ENCODE measurements around the gene CMTM7.

CMTM7 gene

GRCh38 chr3:32450992-32451659, 59.5 kb downstream of the CMTM7 start:
- TF ChIP-seq CTCF (IDR thresholded peaks at IDR 0.05; ENCODE audit: insufficient read depth, low read length): no peak
- no peak for TF ChIP-seq POLR2AphosphoS5 (IDR thresholded peaks at IDR 0.05; ENCODE audit: low read depth)
- TF ChIP-seq REST (IDR thresholded peaks at IDR 0.05; ENCODE audit: insufficient replicate concordance, low read depth): no peak
- no peak for TF ChIP-seq SPI1 (IDR thresholded peaks at IDR 0.05; ENCODE audit: borderline replicate concordance, low read depth)
- no peak for TF ChIP-seq GABPA (IDR thresholded peaks at IDR 0.05; ENCODE audit: low read depth)
- no peaks in the 10 kb centered on the region for H3K27me3 ChIP-seq (ENCODE audit: insufficient read depth, poor library complexity, severe bottlenecking)

GRCh38 chr3:32452009-32452408, 60.4 kb downstream of the CMTM7 start:
- Histone ChIP-seq H3K27me3 (ENCODE audit: insufficient read depth, poor library complexity, severe bottlenecking) (no peaks in the 10 kb centered on the region), H3K4me3 (replicated peaks; ENCODE audit: insufficient read depth, low read length) (no peak overlapping the region), H3K27ac (replicated peaks) (no peak overlapping the region)
- DNase-seq (ENCODE audit: low read depth in 1 of 2, low spot score in 1 of 2): no peak
- TF ChIP-seq GABPA (IDR thresholded peaks at IDR 0.05; ENCODE audit: low read depth) (no peak), SPI1 (IDR thresholded peaks at IDR 0.05; ENCODE audit: borderline replicate concordance, low read depth) (no peak), CTCF (IDR thresholded peaks at IDR 0.05; ENCODE audit: insufficient read depth, low read length) (no peak), POLR2AphosphoS5 (IDR thresholded peaks at IDR 0.05; ENCODE audit: low read depth) (no peak), REST (IDR thresholded peaks at IDR 0.05; ENCODE audit: insufficient replicate concordance, low read depth) (no peak)

More at GRCh38 chr3:32450992-32451659, 59.5 kb downstream of the CMTM7 start:
- no peak overlapping the region for H3K4me3 ChIP-seq (replicated peaks; ENCODE audit: insufficient read depth, low read length)
- DNase-seq (ENCODE audit: low read depth in 1 of 2, low spot score in 1 of 2): no peak
- H3K27ac ChIP-seq (replicated peaks): no peak overlapping the region

- Histone ChIP-seq H3K27ac (replicated peaks) (no peak overlapping the region), H3K4me3 (replicated peaks; ENCODE audit: insufficient read depth, low read length) (no peak overlapping the region), H3K27me3 (ENCODE audit: insufficient read depth, poor library complexity, severe bottlenecking) (no peaks in the 10 kb centered on the region)
- DNase-seq (ENCODE audit: low read depth in 1 of 2, low spot score in 1 of 2): no peak
- TF ChIP-seq SPI1 (IDR thresholded peaks at IDR 0.05; ENCODE audit: borderline replicate concordance, low read depth) (no peak), CTCF (IDR thresholded peaks at IDR 0.05; ENCODE audit: insufficient read depth, low read length) (no peak), GABPA (IDR thresholded peaks at IDR 0.05; ENCODE audit: low read depth) (no peak), POLR2AphosphoS5 (IDR thresholded peaks at IDR 0.05; ENCODE audit: low read depth) (no peak), REST (IDR thresholded peaks at IDR 0.05; ENCODE audit: insufficient replicate concordance, low read depth) (no peak)
Observed at GRCh38 chr3:32453346-32453745, 61.7 kb downstream of the CMTM7 start.
